ENCODE data around the gene ASTN1. TPM values are rescaled to one million over a fixed set of nuclear protein-coding genes. Genes with fewer than 3 reads are reported as not detected.
"Not testable (repeated sequence)": the region's sequence is repeated elsewhere in the genome, so short reads cannot be mapped to it uniquely, and the experiment has no call there.

The ASTN1 gene
- total RNA-seq, 2 donors from 2014 or later = 0.23 to 0.62 TPM

- Histone ChIP-seq H3K9me3 (no peaks in the 10 kb centered on the region), H3K4me3 (no peak overlapping the region), H3K27ac (no peak overlapping the region), H3K4me1 (replicated peaks) (no peaks in the 10 kb centered on the region), H3K27me3 (replicated peaks; ENCODE audit: insufficient read depth) (no peaks in the 10 kb centered on the region), H3K36me3 (no peaks in the 10 kb centered on the region)
- TF ChIP-seq POLR2AphosphoS5 (IDR thresholded peaks at IDR 0.05) = no peak
- intact Hi-C loops (cut with DNase I) = no loop called here
- 75% methylated on average over 5 of the region's 5 CpGs for WGBS
- no peak for DNase-seq (ENCODE audit: low spot score)
These were observed 81.4 kb downstream of the ASTN1 start for GRCh38 chr1:177082855-177083693.

DNA sequence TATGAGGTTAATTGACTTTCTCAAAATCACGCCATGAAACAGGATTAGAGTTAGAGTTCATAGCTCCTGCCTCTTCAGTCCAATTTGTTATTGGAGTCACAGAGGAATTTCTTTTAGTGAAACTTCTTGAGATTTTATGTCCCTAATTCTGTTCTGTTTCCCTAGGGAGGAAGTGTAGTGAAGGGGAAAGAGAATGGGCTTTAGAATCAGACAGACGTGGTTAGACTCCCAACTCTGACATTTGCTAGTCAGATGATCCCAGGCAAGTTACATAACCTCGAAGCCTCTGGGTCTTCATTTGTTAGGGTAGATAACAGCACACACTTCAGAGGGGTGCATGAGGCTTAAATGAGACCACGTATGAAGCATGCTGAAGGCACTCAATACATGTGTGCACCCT, 83.9 kb downstream of the ASTN1 start:
- H3K27me3 ChIP-seq (replicated peaks; ENCODE audit: insufficient read depth) = no peaks in the 10 kb centered on the region
- intact Hi-C loops (cut with DNase I) = no loop called here
- H3K27ac ChIP-seq = no peak overlapping the region
- no peak for TF ChIP-seq POLR2AphosphoS5 (IDR thresholded peaks at IDR 0.05)
- no peak for TF ChIP-seq POLR2A (IDR thresholded peaks at IDR 0.05)
- TF ChIP-seq CTCF (IDR thresholded peaks at IDR 0.05) = no peak
- DNase-seq (ENCODE audit: low spot score) = no peak
- no peak overlapping the region for H3K4me3 ChIP-seq
- no peaks in the 10 kb centered on the region for H3K4me1 ChIP-seq (replicated peaks)
- H3K9me3 ChIP-seq = no peaks in the 10 kb centered on the region
- no peaks in the 10 kb centered on the region for H3K36me3 ChIP-seq
- 76% methylated on average over 4 of the region's 4 CpGs for WGBS

DNA sequence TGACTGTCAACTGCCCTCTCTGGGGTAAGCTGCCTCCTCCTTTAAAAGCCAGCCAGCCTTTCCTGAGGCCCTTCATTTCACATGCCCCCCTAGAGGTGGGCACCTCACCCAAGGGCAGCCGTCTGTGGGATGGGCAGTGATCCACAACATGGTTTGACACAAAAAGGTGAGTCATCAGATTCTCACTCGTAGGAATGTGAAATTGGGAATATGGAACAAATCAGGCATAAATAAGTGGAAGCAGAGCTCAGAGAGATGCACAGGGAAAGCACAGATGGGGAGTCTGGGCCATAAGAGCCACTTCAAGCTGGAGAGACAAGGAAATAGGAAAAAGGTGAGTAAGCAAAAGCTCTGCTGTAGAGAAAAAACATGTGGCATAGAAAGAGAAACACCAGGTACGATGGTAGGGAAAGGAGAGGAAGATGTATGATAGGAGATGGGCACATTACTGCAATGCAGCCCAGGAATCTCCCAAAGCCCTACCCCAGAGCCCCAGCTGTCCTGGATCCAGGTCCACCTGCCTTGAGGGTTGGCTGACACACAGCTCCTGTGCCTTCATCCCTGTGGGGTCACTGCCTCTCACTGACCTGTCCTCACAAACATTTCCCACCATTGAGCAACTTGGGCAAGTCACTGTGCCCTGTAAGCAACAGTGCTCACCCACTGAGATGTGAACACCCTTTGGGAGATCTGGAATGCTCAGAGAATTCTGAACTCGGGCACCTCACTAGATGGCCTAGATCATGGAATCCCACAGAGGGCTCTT, 86.6 kb downstream of the ASTN1 start:
- no peak overlapping the region for H3K27ac ChIP-seq
- no peak for TF ChIP-seq POLR2A (IDR thresholded peaks at IDR 0.05)
- no peak for TF ChIP-seq CTCF (IDR thresholded peaks at IDR 0.05)
- TF ChIP-seq POLR2AphosphoS5 (IDR thresholded peaks at IDR 0.05) = no peak
- intact Hi-C loops (cut with DNase I) = no loop called here
- 80% methylated on average over 4 of the region's 4 CpGs for WGBS
- no peaks in the 10 kb centered on the region for H3K4me1 ChIP-seq (replicated peaks)
- H3K9me3 ChIP-seq = no peaks in the 10 kb centered on the region
- no peaks in the 10 kb centered on the region for H3K36me3 ChIP-seq
- no peak for DNase-seq (ENCODE audit: low spot score)
- no peaks in the 10 kb centered on the region for H3K27me3 ChIP-seq (replicated peaks; ENCODE audit: insufficient read depth)
- H3K4me3 ChIP-seq = no peak overlapping the region

- 79% methylated on average over 8 of the region's 8 CpGs for WGBS
- H3K27ac ChIP-seq = no peak overlapping the region
- H3K4me1 ChIP-seq (replicated peaks) = no peaks in the 10 kb centered on the region
- DNase-seq (ENCODE audit: low spot score) = no peak
- H3K4me3 ChIP-seq = no peak overlapping the region
- intact Hi-C loops (cut with DNase I) = no loop called here
- no peaks in the 10 kb centered on the region for H3K27me3 ChIP-seq (replicated peaks; ENCODE audit: insufficient read depth)
- H3K9me3 ChIP-seq = no peaks in the 10 kb centered on the region
- TF ChIP-seq POLR2AphosphoS5 (IDR thresholded peaks at IDR 0.05) (no peak), CTCF (IDR thresholded peaks at IDR 0.05) (no peak), POLR2A (IDR thresholded peaks at IDR 0.05) (no peak)
- H3K36me3 ChIP-seq = no peaks in the 10 kb centered on the region
These were observed 87.5 kb downstream of the ASTN1 start for GRCh38 chr1:177077006-177077405.

DNA sequence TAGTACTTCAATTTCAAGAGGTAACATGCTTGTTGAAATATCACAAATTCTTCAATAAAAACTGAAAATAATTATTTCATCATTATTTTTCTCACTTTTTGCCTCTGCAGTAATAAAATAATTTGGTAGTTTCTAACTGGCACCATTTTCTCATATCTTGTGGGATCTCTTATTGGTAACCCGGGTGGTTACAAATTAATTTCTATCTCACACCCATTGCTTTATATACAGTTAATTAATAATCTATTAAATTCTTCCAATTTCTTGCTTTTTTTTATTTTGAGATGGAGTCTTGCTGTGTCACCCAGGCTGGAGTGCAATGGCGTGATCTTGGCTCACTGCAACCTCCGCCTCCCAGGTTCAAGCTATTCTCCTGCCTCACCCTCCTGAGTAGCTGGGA, 89.7 kb downstream of the ASTN1 start:
- intact Hi-C loops (cut with DNase I); DNase-seq (ENCODE audit: low spot score); H3K27me3 ChIP-seq (replicated peaks; ENCODE audit: insufficient read depth); H3K36me3 ChIP-seq; H3K4me1 ChIP-seq (replicated peaks); H3K4me3 ChIP-seq; H3K9me3 ChIP-seq; H3K27ac ChIP-seq: not testable (repeated sequence)
- 96% methylated on average over 3 of the region's 3 CpGs for WGBS
